ENCODE measurements around the gene CSF2. TPM values are rescaled to one million over a fixed set of nuclear protein-coding genes. Genes with fewer than 3 reads are reported as not detected.

The CSF2 gene
- total RNA-seq, 2 experiments from 2014 or later: not detected

GRCh38 chr5:132056610-132057497 lies 16.7 kb upstream of the CSF2 start:
- no peak overlapping the region for H3K27ac ChIP-seq (ENCODE audit: low read depth, low read length, poor library complexity, severe bottlenecking)

GRCh38 chr5:132057498-132058255 lies 15.9 kb upstream of the CSF2 start:
- POLR2A ChIA-PET: interaction anchor here (0.6 kb wide), 1 partner anchor 553 kb away, joined by 4 read pairs; no protein-coding TSS in a partner anchor
- no peak for DNase-seq (ENCODE audit: low spot score)
- CTCF ChIA-PET (ENCODE audit: unreplicated experiment): no interaction called here
- Histone ChIP-seq H3K79me2 (ENCODE audit: insufficient read depth, low read depth, low read length) (no peaks in the 10 kb centered on the region), H3K9me3 (ENCODE audit: low read length) (no peaks in the 10 kb centered on the region), H2AFZ (ENCODE audit: low read length) (no peak overlapping the region), H3K27ac (ENCODE audit: low read depth, low read length, poor library complexity, severe bottlenecking) (no peak overlapping the region), H3K9me2 (ENCODE audit: insufficient read depth, low read length) (no peaks in the 10 kb centered on the region), H3K4me3 (ENCODE audit: low read depth, low read length, poor library complexity, severe bottlenecking) (no peak overlapping the region), H3K36me3 (ENCODE audit: insufficient read depth, low read length) (no peaks in the 10 kb centered on the region), H3K4me1 (ENCODE audit: insufficient read depth, low read length, poor library complexity, severe bottlenecking) (no peaks in the 10 kb centered on the region), H3K4me2 (ENCODE audit: low read length) (no peak overlapping the region), H4K20me1 (ENCODE audit: insufficient read depth, low read length) (no peaks in the 10 kb centered on the region)
- BruUV-seq (replicated peaks): no TSS peak
- intact Hi-C loops (cut with micrococcal nuclease; ENCODE audit: unreplicated experiment): no loop called here
- TF ChIP-seq, protein P1, sequence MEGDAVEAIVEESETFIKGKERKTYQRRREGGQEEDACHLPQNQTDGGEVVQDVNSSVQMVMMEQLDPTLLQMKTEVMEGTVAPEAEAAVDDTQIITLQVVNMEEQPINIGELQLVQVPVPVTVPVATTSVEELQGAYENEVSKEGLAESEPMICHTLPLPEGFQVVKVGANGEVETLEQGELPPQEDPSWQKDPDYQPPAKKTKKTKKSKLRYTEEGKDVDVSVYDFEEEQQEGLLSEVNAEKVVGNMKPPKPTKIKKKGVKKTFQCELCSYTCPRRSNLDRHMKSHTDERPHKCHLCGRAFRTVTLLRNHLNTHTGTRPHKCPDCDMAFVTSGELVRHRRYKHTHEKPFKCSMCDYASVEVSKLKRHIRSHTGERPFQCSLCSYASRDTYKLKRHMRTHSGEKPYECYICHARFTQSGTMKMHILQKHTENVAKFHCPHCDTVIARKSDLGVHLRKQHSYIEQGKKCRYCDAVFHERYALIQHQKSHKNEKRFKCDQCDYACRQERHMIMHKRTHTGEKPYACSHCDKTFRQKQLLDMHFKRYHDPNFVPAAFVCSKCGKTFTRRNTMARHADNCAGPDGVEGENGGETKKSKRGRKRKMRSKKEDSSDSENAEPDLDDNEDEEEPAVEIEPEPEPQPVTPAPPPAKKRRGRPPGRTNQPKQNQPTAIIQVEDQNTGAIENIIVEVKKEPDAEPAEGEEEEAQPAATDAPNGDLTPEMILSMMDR (conservative IDR thresholded peaks at IDR 0.05; ENCODE audit: low read length): no peak
- TF ChIP-seq EZH2phosphoT487 (IDR thresholded peaks at IDR 0.05; ENCODE audit: borderline replicate concordance, low read depth, low read length): no peak

More at GRCh38 chr5:132056610-132057497, 16.7 kb upstream of the CSF2 start:
- Histone ChIP-seq H3K4me1 (ENCODE audit: insufficient read depth, low read length, poor library complexity, severe bottlenecking) (no peaks in the 10 kb centered on the region), H3K79me2 (ENCODE audit: insufficient read depth, low read depth, low read length) (no peaks in the 10 kb centered on the region), H3K4me3 (ENCODE audit: low read depth, low read length, poor library complexity, severe bottlenecking) (no peak overlapping the region), H3K9me3 (ENCODE audit: low read length) (no peaks in the 10 kb centered on the region), H4K20me1 (ENCODE audit: insufficient read depth, low read length) (no peaks in the 10 kb centered on the region), H3K4me2 (ENCODE audit: low read length) (no peak overlapping the region), H3K36me3 (ENCODE audit: insufficient read depth, low read length) (no peaks in the 10 kb centered on the region), H2AFZ (ENCODE audit: low read length) (no peak overlapping the region), H3K9me2 (ENCODE audit: insufficient read depth, low read length) (no peaks in the 10 kb centered on the region)
- TF ChIP-seq, protein P1 (conservative IDR thresholded peaks at IDR 0.05; ENCODE audit: low read length): no peak
- no peak for TF ChIP-seq EZH2phosphoT487 (IDR thresholded peaks at IDR 0.05; ENCODE audit: borderline replicate concordance, low read depth, low read length)
- intact Hi-C loops (cut with micrococcal nuclease; ENCODE audit: unreplicated experiment): no loop called here
- no peak for DNase-seq (ENCODE audit: low spot score)
- no TSS peak for BruUV-seq (replicated peaks)
- ChIA-PET POLR2A (no interaction called here), CTCF (ENCODE audit: unreplicated experiment) (no interaction called here)

Data from OCI-LY7 (cell line).